Fibroblast of lung (primary cell): Measurements from ENCODE around the gene AGO3.

ENCODE experiments used
- CTCF ChIP-seq, 2 donors: IDR thresholded peaks in 1 of 2; conservative IDR thresholded peaks in 1 of 2; 1 replicate in 1 of 2; 2 replicates in 1 of 2; pipeline ENCODE4 v1.5.1; 2011 to 2012; ENCODE audit warnings: low read length in 2 of 2, control low read depth in 1 of 2, inconsistent platforms in 1 of 2, low read depth in 1 of 2, mild to moderate bottlenecking in 1 of 2
- EZH2 ChIP-seq: IDR thresholded peaks from 2 replicates; pipeline ENCODE4 v1.5.1; 2012; ENCODE audit warnings: low read length, control low read depth, mild to moderate bottlenecking; ENCODE audit errors: missing control alignments

GRCh38 chr1:36062315-36062714, 131.4 kb downstream of the AGO3 start:
- TF ChIP-seq CTCF (conservative IDR thresholded peaks at IDR 0.05 in 1 of 2, IDR thresholded peaks at IDR 0.05 in 1 of 2; ENCODE audit: low read depth in 1 of 2, low read length in 2 of 2) (no peak), EZH2 (no peak)
